SK-N-SH (cell line): ENCODE measurements around the gene CDC42EP3. TPM values are rescaled to one million over a fixed set of nuclear protein-coding genes. Genes with fewer than 3 reads are reported as not detected.

Experiments
- CTCF ChIA-PET: fragments of 300-600, 350-600 bp; formaldehyde crosslinking; extraction: SDS; loops from one replicate; lab custom pipeline; 2021; lab: Yijun Ruan, JAX
- POLR2A ChIA-PET: fragments of 350-600 bp; sonication (Branson Sonifier 250); formaldehyde crosslinking; extraction: SDS; loops from one replicate; lab custom pipeline; 2020; ENCODE audit warnings: antibody characterized with exemption, inconsistent platforms; lab: Yijun Ruan, JAX
- DNase-seq: peaks from one replicate; pipeline ENCODE4 v3.0.0; 2012
- H2AFZ ChIP-seq: fragments of 200-600 bp; sonication (generic); 2 replicates; pipeline ENCODE4 v1.8.1; 2016; ENCODE audit warnings: antibody characterized with exemption, mild to moderate bottlenecking, low read depth
- H3F3A ChIP-seq: fragments of 200-600 bp; sonication (generic); replicated peaks from 2 replicates; pipeline ENCODE3; 2016; ENCODE audit warnings: antibody characterized with exemption, mild to moderate bottlenecking; ENCODE audit not compliant: insufficient read depth
- H3K27ac ChIP-seq, 2 experiments: fragments of 200-500 bp in 1 of 2; fragments of 200-600 bp in 1 of 2; sonication (Bioruptor generic) in 1 of 2; sonication (generic), shearing (Covaris generic) in 1 of 2; 2 replicates each; pipeline versions ENCODE4 v1.5.1 to v1.6.1; 2014 to 2016; ENCODE audit warnings: low read depth in 2 of 2, inconsistent platforms in 1 of 2, low read length in 1 of 2, mild to moderate bottlenecking in 1 of 2, mixed read lengths in 1 of 2
- H3K27me3 ChIP-seq: fragments of 200-600 bp; sonication (generic), shearing (Covaris generic); 2 replicates; pipeline ENCODE4 v1.6.1; 2016; ENCODE audit warnings: mixed run types; ENCODE audit not compliant: insufficient read depth
- H3K36me3 ChIP-seq, 2 experiments: fragments of 200-500 bp in 1 of 2; fragments of 200-600 bp in 1 of 2; sonication (Bioruptor generic) in 1 of 2; sonication (generic) in 1 of 2; replicated peaks in 1 of 2; 2 replicates each; pipeline versions ENCODE3 to v1.5.1; 2014 to 2016; ENCODE audit warnings: low read length in 1 of 2, mild to moderate bottlenecking in 1 of 2; ENCODE audit not compliant: insufficient read depth in 2 of 2, control insufficient read depth in 1 of 2
- H3K4me1 ChIP-seq, 2 experiments: fragments of 200-500 bp in 1 of 2; fragments of 200-600 bp in 1 of 2; sonication (Bioruptor generic) in 1 of 2; sonication (generic), shearing (Covaris generic) in 1 of 2; 2 replicates each; pipeline versions ENCODE4 v1.5.1 to v1.6.1; 2014 to 2016; ENCODE audit warnings: low read depth in 1 of 2, low read length in 1 of 2, mixed run types in 1 of 2; ENCODE audit not compliant: insufficient read depth in 2 of 2, control insufficient read depth in 1 of 2
- H3K4me2 ChIP-seq: fragments of 200-600 bp; sonication (generic), shearing (Covaris generic); 2 replicates; pipeline ENCODE4 v1.6.1; 2017; ENCODE audit warnings: mixed run types
- H3K4me3 ChIP-seq, 2 experiments: fragments of 200-500 bp in 1 of 2; fragments of 200-600 bp in 1 of 2; sonication (Bioruptor generic) in 1 of 2; sonication (generic), shearing (Covaris generic) in 1 of 2; 2 replicates each; pipeline versions ENCODE4 v1.5.1 to v1.8.1; 2014 to 2016; ENCODE audit warnings: low read depth in 2 of 2, inconsistent platforms in 1 of 2, low read length in 1 of 2, mild to moderate bottlenecking in 1 of 2, mixed read lengths in 1 of 2, moderate library complexity in 1 of 2
- H3K79me2 ChIP-seq: fragments of 200-600 bp; sonication (generic); 2 replicates; pipeline ENCODE4 v1.8.1; 2017; ENCODE audit warnings: mild to moderate bottlenecking; ENCODE audit not compliant: insufficient read depth
- H3K9ac ChIP-seq: fragments of 200-600 bp; sonication (generic); 2 replicates; pipeline ENCODE4 v1.6.1; 2017; ENCODE audit warnings: mixed run types
- H3K9me2 ChIP-seq: fragments of 200-600 bp; sonication (generic); 2 replicates; pipeline ENCODE4 v1.6.1; 2017; ENCODE audit warnings: mixed run types
- H3K9me3 ChIP-seq: fragments of 200-600 bp; sonication (generic); 2 replicates; pipeline ENCODE4 v1.6.1; 2017; ENCODE audit warnings: mixed run types, mild to moderate bottlenecking, moderate library complexity
- H4K20me1 ChIP-seq: fragments of 200-600 bp; sonication (generic); 2 replicates; pipeline ENCODE4 v1.6.1; 2017; ENCODE audit warnings: mild to moderate bottlenecking, mixed run types; ENCODE audit not compliant: insufficient read depth
- CHD2 ChIP-seq: fragments of 150-350 bp; IDR thresholded peaks from 2 replicates; pipeline ENCODE4 v1.6.1; 2018; ENCODE audit warnings: low read length; ENCODE audit not compliant: partially characterized antibody
- EP300 ChIP-seq, 2 experiments: IDR thresholded peaks; 2 replicates each; pipeline versions ENCODE4 v1.4.0 to v1.6.1; 2012; ENCODE audit warnings: borderline replicate concordance in 1 of 2, low read depth in 1 of 2, low read length in 1 of 2
- FOXJ3 ChIP-seq: sonication (generic); formaldehyde crosslinking; IDR thresholded peaks from 2 replicates; pipeline ENCODE4 v1.5.1; 2020; ENCODE audit warnings: mild to moderate bottlenecking, missing genetic modification reagents
- FOXM1 ChIP-seq: IDR thresholded peaks from 2 replicates; pipeline ENCODE4 v1.4.0; 2012; ENCODE audit warnings: low read depth, mild to moderate bottlenecking
- GATA2 ChIP-seq: sonication (generic); formaldehyde crosslinking; IDR thresholded peaks from 2 replicates; pipeline ENCODE4 v1.5.0; 2020; ENCODE audit warnings: mild to moderate bottlenecking, missing genetic modification reagents
- JUND ChIP-seq: IDR thresholded peaks from 2 replicates; pipeline ENCODE4 v1.4.0; 2012
- MXI1 ChIP-seq: IDR thresholded peaks from 2 replicates; pipeline ENCODE4 v1.6.1; 2012; ENCODE audit warnings: mild to moderate bottlenecking, low read depth, low read length, improper control_type of control experiment
- POLR2AphosphoS5 ChIP-seq: IDR thresholded peaks from 2 replicates; pipeline ENCODE4 v1.6.1; 2012; ENCODE audit warnings: low read depth, low read length
- RAD21 ChIP-seq: IDR thresholded peaks from 2 replicates; pipeline ENCODE4 v1.6.1; 2012; ENCODE audit warnings: mild to moderate bottlenecking, low read length
- RXRA ChIP-seq: IDR thresholded peaks from 2 replicates; pipeline ENCODE4 v1.4.0; 2012; ENCODE audit warnings: low read depth, mild to moderate bottlenecking, borderline replicate concordance
- SIN3A ChIP-seq: IDR thresholded peaks from 2 replicates; pipeline ENCODE4 v1.6.1; 2012; ENCODE audit warnings: low read depth, mild to moderate bottlenecking, low read length, moderate library complexity, borderline replicate concordance
- TEAD4 ChIP-seq: IDR thresholded peaks from 2 replicates; pipeline ENCODE4 v1.4.0; 2012; ENCODE audit warnings: mild to moderate bottlenecking, borderline replicate concordance; ENCODE audit not compliant: insufficient read depth
- YY1 ChIP-seq: IDR thresholded peaks from 2 replicates; pipeline ENCODE4 v1.4.0; 2012; ENCODE audit warnings: low read depth, mild to moderate bottlenecking
- WGBS: methylation state at CpG from one replicate; pipeline ENCODE4 v1.1.6; 2017; ENCODE audit warnings: low lambda C conversion rate; 5-methylcytosine and 5-hydroxymethylcytosine counted together
- polyA plus RNA-seq, 3 experiments: library from polyadenylated mRNA; depleted of rRNA; stranded (reverse); fragments of >200 nt; gene quantifications; 2 replicates each; pipeline ENCODE4 v1.2.3, GENCODE V29; 2012
- TF ChIP-seq, protein P1 (sequence below): IDR thresholded peaks from 2 replicates; pipeline ENCODE4 v1.6.1; 2012; ENCODE audit warnings: mild to moderate bottlenecking, low read depth, low read length, moderate library complexity
- TF ChIP-seq, protein P2 (sequence below): IDR thresholded peaks from 2 replicates; pipeline ENCODE4 v1.4.0; 2012; ENCODE audit warnings: low read depth, borderline replicate concordance
- TF ChIP-seq, protein P3 (sequence below): fragments of 200-600 bp; sonication (generic); IDR thresholded peaks from 2 replicates; pipeline ENCODE4 v1.6.1; 2017; ENCODE audit warnings: antibody characterized with exemption, mild to moderate bottlenecking, moderate library complexity
- TF ChIP-seq, protein P4 (sequence below): IDR thresholded peaks from 2 replicates; pipeline ENCODE4; 2012
- TF ChIP-seq, protein P5 (sequence below): fragments of 150-350 bp; IDR thresholded peaks from 2 replicates; pipeline ENCODE4 v1.6.1; 2017; ENCODE audit warnings: antibody characterized with exemption, low read length, low read depth, borderline replicate concordance
- TF ChIP-seq, protein P6 (sequence below): IDR thresholded peaks from 2 replicates; pipeline ENCODE4 v1.4.0; 2012; ENCODE audit warnings: low read depth, borderline replicate concordance

Gene CDC42EP3
- polyA plus RNA-seq, 1 of the 3 experiments (the other 2 are of a cell fraction), result 87.5 TPM

DNA sequence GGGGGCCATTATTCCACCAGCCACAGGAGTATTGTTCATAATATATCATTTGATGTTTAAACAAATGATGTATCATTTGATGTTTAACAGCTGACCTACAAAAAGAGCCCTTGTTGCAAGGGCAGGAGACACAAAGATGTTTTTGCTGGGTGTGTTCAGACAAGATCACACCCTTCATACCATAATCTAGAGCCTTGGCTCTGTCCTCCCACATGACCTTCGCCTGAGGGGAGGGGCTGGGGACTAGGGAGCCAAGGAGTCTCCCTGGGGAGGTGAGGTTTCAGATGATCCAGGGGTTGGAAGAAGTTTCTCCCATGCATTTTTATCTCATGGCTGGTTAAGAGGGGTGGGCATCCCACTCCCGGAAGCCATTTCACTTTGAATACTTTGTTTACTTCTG lies 33.5 kb downstream of the CDC42EP3 start:
- H3K79me2 ChIP-seq, result peaks cover 18% of the 10 kb centered on the region
- DNase-seq, result no peak
- 100% methylated on average over 2 of the region's 2 CpGs for WGBS
- H3K9me3 ChIP-seq, result no peaks in the 10 kb centered on the region
- peaks cover 27 to 30% of the 10 kb centered on the region in 2 experiments for H3K36me3 ChIP-seq
- H3K4me2 ChIP-seq, result no peak overlapping the region
- no peaks in the 10 kb centered on the region for H4K20me1 ChIP-seq
- H3K4me1 ChIP-seq, result peaks cover 23 to 64% of the 10 kb centered on the region in 2 experiments
- TF ChIP-seq, protein P1, sequence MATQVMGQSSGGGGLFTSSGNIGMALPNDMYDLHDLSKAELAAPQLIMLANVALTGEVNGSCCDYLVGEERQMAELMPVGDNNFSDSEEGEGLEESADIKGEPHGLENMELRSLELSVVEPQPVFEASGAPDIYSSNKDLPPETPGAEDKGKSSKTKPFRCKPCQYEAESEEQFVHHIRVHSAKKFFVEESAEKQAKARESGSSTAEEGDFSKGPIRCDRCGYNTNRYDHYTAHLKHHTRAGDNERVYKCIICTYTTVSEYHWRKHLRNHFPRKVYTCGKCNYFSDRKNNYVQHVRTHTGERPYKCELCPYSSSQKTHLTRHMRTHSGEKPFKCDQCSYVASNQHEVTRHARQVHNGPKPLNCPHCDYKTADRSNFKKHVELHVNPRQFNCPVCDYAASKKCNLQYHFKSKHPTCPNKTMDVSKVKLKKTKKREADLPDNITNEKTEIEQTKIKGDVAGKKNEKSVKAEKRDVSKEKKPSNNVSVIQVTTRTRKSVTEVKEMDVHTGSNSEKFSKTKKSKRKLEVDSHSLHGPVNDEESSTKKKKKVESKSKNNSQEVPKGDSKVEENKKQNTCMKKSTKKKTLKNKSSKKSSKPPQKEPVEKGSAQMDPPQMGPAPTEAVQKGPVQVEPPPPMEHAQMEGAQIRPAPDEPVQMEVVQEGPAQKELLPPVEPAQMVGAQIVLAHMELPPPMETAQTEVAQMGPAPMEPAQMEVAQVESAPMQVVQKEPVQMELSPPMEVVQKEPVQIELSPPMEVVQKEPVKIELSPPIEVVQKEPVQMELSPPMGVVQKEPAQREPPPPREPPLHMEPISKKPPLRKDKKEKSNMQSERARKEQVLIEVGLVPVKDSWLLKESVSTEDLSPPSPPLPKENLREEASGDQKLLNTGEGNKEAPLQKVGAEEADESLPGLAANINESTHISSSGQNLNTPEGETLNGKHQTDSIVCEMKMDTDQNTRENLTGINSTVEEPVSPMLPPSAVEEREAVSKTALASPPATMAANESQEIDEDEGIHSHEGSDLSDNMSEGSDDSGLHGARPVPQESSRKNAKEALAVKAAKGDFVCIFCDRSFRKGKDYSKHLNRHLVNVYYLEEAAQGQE, result no peak
- TF ChIP-seq TEAD4 (no peak), POLR2AphosphoS5 (no peak; the same call in none of the 2 replicates), CHD2 (no peak), YY1 (no peak), RAD21 (no peak), FOXM1 (no peak), RXRA (no peak), EP300 (IDR thresholded peaks at IDR 0.05; ENCODE audit: borderline replicate concordance in 1 of 2, low read depth in 1 of 2, low read length in 1 of 2) (no peak), SIN3A (no peak), MXI1 (no peak), GATA2 (CRISPR knock-in tag) (no peak), JUND (no peak; the same call in 1 of the 2 replicates), FOXJ3 (no peak)
- TF ChIP-seq, protein P2, sequence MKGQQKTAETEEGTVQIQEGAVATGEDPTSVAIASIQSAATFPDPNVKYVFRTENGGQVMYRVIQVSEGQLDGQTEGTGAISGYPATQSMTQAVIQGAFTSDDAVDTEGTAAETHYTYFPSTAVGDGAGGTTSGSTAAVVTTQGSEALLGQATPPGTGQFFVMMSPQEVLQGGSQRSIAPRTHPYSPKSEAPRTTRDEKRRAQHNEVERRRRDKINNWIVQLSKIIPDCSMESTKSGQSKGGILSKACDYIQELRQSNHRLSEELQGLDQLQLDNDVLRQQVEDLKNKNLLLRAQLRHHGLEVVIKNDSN, result no peak
- TF ChIP-seq, protein P3, sequence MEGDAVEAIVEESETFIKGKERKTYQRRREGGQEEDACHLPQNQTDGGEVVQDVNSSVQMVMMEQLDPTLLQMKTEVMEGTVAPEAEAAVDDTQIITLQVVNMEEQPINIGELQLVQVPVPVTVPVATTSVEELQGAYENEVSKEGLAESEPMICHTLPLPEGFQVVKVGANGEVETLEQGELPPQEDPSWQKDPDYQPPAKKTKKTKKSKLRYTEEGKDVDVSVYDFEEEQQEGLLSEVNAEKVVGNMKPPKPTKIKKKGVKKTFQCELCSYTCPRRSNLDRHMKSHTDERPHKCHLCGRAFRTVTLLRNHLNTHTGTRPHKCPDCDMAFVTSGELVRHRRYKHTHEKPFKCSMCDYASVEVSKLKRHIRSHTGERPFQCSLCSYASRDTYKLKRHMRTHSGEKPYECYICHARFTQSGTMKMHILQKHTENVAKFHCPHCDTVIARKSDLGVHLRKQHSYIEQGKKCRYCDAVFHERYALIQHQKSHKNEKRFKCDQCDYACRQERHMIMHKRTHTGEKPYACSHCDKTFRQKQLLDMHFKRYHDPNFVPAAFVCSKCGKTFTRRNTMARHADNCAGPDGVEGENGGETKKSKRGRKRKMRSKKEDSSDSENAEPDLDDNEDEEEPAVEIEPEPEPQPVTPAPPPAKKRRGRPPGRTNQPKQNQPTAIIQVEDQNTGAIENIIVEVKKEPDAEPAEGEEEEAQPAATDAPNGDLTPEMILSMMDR, result no peak
- TF ChIP-seq, protein P4, sequence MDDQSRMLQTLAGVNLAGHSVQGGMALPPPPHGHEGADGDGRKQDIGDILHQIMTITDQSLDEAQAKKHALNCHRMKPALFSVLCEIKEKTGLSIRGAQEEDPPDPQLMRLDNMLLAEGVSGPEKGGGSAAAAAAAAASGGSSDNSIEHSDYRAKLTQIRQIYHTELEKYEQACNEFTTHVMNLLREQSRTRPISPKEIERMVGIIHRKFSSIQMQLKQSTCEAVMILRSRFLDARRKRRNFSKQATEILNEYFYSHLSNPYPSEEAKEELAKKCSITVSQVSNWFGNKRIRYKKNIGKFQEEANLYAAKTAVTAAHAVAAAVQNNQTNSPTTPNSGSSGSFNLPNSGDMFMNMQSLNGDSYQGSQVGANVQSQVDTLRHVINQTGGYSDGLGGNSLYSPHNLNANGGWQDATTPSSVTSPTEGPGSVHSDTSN, result no peak
- TF ChIP-seq, protein P5, sequence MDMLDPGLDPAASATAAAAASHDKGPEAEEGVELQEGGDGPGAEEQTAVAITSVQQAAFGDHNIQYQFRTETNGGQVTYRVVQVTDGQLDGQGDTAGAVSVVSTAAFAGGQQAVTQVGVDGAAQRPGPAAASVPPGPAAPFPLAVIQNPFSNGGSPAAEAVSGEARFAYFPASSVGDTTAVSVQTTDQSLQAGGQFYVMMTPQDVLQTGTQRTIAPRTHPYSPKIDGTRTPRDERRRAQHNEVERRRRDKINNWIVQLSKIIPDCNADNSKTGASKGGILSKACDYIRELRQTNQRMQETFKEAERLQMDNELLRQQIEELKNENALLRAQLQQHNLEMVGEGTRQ, result no peak
- TF ChIP-seq, protein P6, sequence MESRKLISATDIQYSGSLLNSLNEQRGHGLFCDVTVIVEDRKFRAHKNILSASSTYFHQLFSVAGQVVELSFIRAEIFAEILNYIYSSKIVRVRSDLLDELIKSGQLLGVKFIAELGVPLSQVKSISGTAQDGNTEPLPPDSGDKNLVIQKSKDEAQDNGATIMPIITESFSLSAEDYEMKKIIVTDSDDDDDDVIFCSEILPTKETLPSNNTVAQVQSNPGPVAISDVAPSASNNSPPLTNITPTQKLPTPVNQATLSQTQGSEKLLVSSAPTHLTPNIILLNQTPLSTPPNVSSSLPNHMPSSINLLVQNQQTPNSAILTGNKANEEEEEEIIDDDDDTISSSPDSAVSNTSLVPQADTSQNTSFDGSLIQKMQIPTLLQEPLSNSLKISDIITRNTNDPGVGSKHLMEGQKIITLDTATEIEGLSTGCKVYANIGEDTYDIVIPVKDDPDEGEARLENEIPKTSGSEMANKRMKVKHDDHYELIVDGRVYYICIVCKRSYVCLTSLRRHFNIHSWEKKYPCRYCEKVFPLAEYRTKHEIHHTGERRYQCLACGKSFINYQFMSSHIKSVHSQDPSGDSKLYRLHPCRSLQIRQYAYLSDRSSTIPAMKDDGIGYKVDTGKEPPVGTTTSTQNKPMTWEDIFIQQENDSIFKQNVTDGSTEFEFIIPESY, result no peak
- no peaks in the 10 kb centered on the region for H3K9me2 ChIP-seq
- H2AFZ ChIP-seq, result no peak overlapping the region
- no peaks in the 10 kb centered on the region for H3K27me3 ChIP-seq
- peaks cover 50% of the 10 kb centered on the region for H3F3A ChIP-seq
- no peak overlapping the region for H3K9ac ChIP-seq
- H3K27ac ChIP-seq, result peak overlapping the region; percentile 34 to 93
- CTCF ChIA-PET, result interaction anchor here (1.7 to 2.6 kb wide), 2 partner anchors 195 to 240 kb away, joined by 3 to 9 read pairs; no protein-coding TSS in a partner anchor
- H3K4me3 ChIP-seq, result no peak overlapping the region
- POLR2A ChIA-PET, result no interaction called here
